HEK293T (cell line): ENCODE data around the gene GRIK4.

ENCODE experiments used
- CTCF ChIA-PET: fragments of 350-600 bp; formaldehyde crosslinking; extraction: SDS; loops from one replicate; lab custom pipeline; 2021; ENCODE audit warnings: antibody characterized with exemption, inconsistent platforms; lab: Yijun Ruan, JAX
- POLR2A ChIA-PET: fragments of 350-600 bp; formaldehyde crosslinking; extraction: SDS; loops from one replicate; lab custom pipeline; 2020; ENCODE audit warnings: antibody characterized with exemption, inconsistent platforms; lab: Yijun Ruan, JAX
- DNase-seq: peaks from one replicate; pipeline ENCODE4 v3.0.0; 2012; ENCODE audit warnings: mixed read lengths; ENCODE audit errors: extremely low spot score
- ARNT ChIP-seq: fragments of 450-650 bp; IDR thresholded peaks from 2 replicates; pipeline ENCODE4 v1.6.1; 2017; ENCODE audit warnings: mild to moderate bottlenecking
- BHLHE40 ChIP-seq: fragments of 450-650 bp; IDR thresholded peaks from 2 replicates; pipeline ENCODE4 v1.6.1; 2016; ENCODE audit warnings: mild to moderate bottlenecking, moderate library complexity, borderline replicate concordance
- CTBP1 ChIP-seq: fragments of 450-650 bp; IDR thresholded peaks from 2 replicates; pipeline ENCODE4 v1.6.1; 2016; ENCODE audit warnings: borderline replicate concordance
- ELF4 ChIP-seq: fragments of 450-650 bp; IDR thresholded peaks from 2 replicates; pipeline ENCODE4 v1.6.1; 2017; ENCODE audit warnings: antibody characterized with exemption
- FOXA1 ChIP-seq: fragments of 450-650 bp; IDR thresholded peaks from 2 replicates; pipeline ENCODE4 v1.6.1; 2016; ENCODE audit warnings: mild to moderate bottlenecking
- FOXK2 ChIP-seq: fragments of 450-650 bp; IDR thresholded peaks from 2 replicates; pipeline ENCODE4 v1.6.1; 2016; ENCODE audit warnings: mild to moderate bottlenecking
- FOXM1 ChIP-seq: fragments of 450-650 bp; IDR thresholded peaks from 2 replicates; pipeline ENCODE4 v1.6.1; 2017; ENCODE audit warnings: mild to moderate bottlenecking, borderline replicate concordance
- HDGF ChIP-seq: fragments of 450-650 bp; IDR thresholded peaks from 2 replicates; pipeline ENCODE4 v1.6.1; 2017; ENCODE audit warnings: antibody characterized with exemption, borderline replicate concordance
- L3MBTL2 ChIP-seq: fragments of 450-650 bp; conservative IDR thresholded peaks from 2 replicates; pipeline ENCODE4 v1.6.1; 2016; ENCODE audit warnings: mild to moderate bottlenecking
- LEF1 ChIP-seq: fragments of 450-650 bp; IDR thresholded peaks from 2 replicates; pipeline ENCODE4 v1.6.1; 2017; ENCODE audit warnings: mild to moderate bottlenecking, borderline replicate concordance
- NFRKB ChIP-seq: fragments of 450-650 bp; IDR thresholded peaks from 2 replicates; pipeline ENCODE4 v1.6.1; 2016; ENCODE audit warnings: mild to moderate bottlenecking, moderate library complexity
- PKNOX1 ChIP-seq: fragments of 450-650 bp; IDR thresholded peaks from 2 replicates; pipeline ENCODE4 v1.6.1; 2016
- SP1 ChIP-seq: fragments of 450-650 bp; IDR thresholded peaks from 2 replicates; pipeline ENCODE4 v1.6.1; 2017
- SUZ12 ChIP-seq: fragments of 450-650 bp; IDR thresholded peaks from 2 replicates; pipeline ENCODE4 v1.6.1; 2016; ENCODE audit warnings: mild to moderate bottlenecking
- TARDBP ChIP-seq: fragments of 450-650 bp; IDR thresholded peaks from 2 replicates; pipeline ENCODE4 v1.6.1; 2016
- ZNF384 ChIP-seq: fragments of 450-650 bp; IDR thresholded peaks from 2 replicates; pipeline ENCODE4 v1.6.1; 2016

The GRIK4 gene

GRCh38 chr11:120735035-120735434 lies 223.5 kb downstream of the GRIK4 start:
- CTCF ChIA-PET = no interaction called here
- DNase-seq = no peak
- TF ChIP-seq CTBP1 (no peak), SUZ12 (no peak), L3MBTL2 (no peak), ARNT (no peak), PKNOX1 (no peak), FOXM1 (no peak), LEF1 (no peak), SP1 (no peak), ELF4 (no peak), FOXK2 (no peak), ZNF384 (no peak), HDGF (no peak), BHLHE40 (no peak), NFRKB (no peak), TARDBP (no peak), FOXA1 (no peak)
- POLR2A ChIA-PET = no interaction called here

- ChIA-PET POLR2A (no interaction called here), CTCF (no interaction called here)
- DNase-seq = no peak
Observed at GRCh38 chr11:120738516-120739046, 227.0 kb downstream of the GRIK4 start.

GRCh38 chr11:120739780-120740179 lies 228.2 kb downstream of the GRIK4 start:
- no peak for TF ChIP-seq BHLHE40
- ChIA-PET POLR2A (no interaction called here), CTCF (no interaction called here)
- DNase-seq = no peak

More at GRCh38 chr11:120738516-120739046, 227.0 kb downstream of the GRIK4 start:
- TF ChIP-seq PKNOX1 (no peak), L3MBTL2 (no peak), TARDBP (no peak), SP1 (no peak), HDGF (no peak), LEF1 (no peak)

- CTCF ChIA-PET = no interaction called here
- no peak for DNase-seq
- TF ChIP-seq PKNOX1 = no peak
- no peak for TF ChIP-seq FOXA1
- no peak for TF ChIP-seq FOXK2
- TF ChIP-seq SUZ12 = no peak
- TF ChIP-seq TARDBP = no peak
- TF ChIP-seq L3MBTL2 = no peak
- no peak for TF ChIP-seq ZNF384
- TF ChIP-seq NFRKB = no peak
- no peak for TF ChIP-seq HDGF
- no peak for TF ChIP-seq BHLHE40
- no peak for TF ChIP-seq ELF4
- TF ChIP-seq FOXM1 = no peak
- POLR2A ChIA-PET = no interaction called here
Observed at GRCh38 chr11:120740380-120740779, 228.8 kb downstream of the GRIK4 start.

- POLR2A ChIA-PET = no interaction called here
- no peak for DNase-seq
- TF ChIP-seq NFRKB (no peak), FOXA1 (no peak), FOXK2 (no peak), ARNT (no peak), HDGF (no peak), LEF1 (no peak)
- CTCF ChIA-PET = no interaction called here
Observed at GRCh38 chr11:120744016-120744994, 232.8 kb downstream of the GRIK4 start.

- DNase-seq = no peak
- ChIA-PET POLR2A (no interaction called here), CTCF (interaction anchor here (0.8 kb wide), 1 partner anchor 61 kb away, joined by 4 read pairs; no protein-coding TSS in a partner anchor)
- TF ChIP-seq PKNOX1 (no peak), FOXA1 (no peak), ELF4 (no peak), CTBP1 (no peak), FOXK2 (no peak), SP1 (no peak), L3MBTL2 (no peak), ZNF384 (no peak), TARDBP (no peak), HDGF (no peak), BHLHE40 (no peak)
Observed at GRCh38 chr11:120746376-120746775, 234.8 kb downstream of the GRIK4 start.
